Thymus (tissue), 11 donors: ENCODE measurements around the gene FARS2. TPM values are rescaled to one million over a fixed set of nuclear protein-coding genes. Genes with fewer than 3 reads are reported as not detected.

Experiments used
- DNase-seq, 9 donors: peaks; one replicate each; pipeline ENCODE4 v3.0.0-alpha.2; 2013; ENCODE audit warnings: low spot score in 9 of 9, low read depth in 6 of 9, missing footprints in 1 of 9
- H3K27ac ChIP-seq, 2 donors: one replicate each; pipeline ENCODE4 v1.5.1; 2013; ENCODE audit warnings: control low read depth in 1 of 2, low read depth in 1 of 2, low read length in 1 of 2, mild to moderate bottlenecking in 1 of 2, moderate library complexity in 1 of 2
- H3K27me3 ChIP-seq, 2 donors: one replicate each; pipeline ENCODE4 v1.5.1; 2013; ENCODE audit warnings: low read length in 1 of 2; ENCODE audit not compliant: control insufficient read depth in 2 of 2, insufficient read depth in 1 of 2
- H3K36me3 ChIP-seq, 2 donors: one replicate each; pipeline ENCODE4 v1.5.1; 2013; ENCODE audit warnings: low read length in 1 of 2, mild to moderate bottlenecking in 1 of 2, moderate library complexity in 1 of 2; ENCODE audit not compliant: control insufficient read depth in 2 of 2, insufficient read depth in 2 of 2
- H3K4me1 ChIP-seq, 2 donors: one replicate each; pipeline ENCODE4 v1.5.1; 2013; ENCODE audit warnings: low read length in 2 of 2; ENCODE audit not compliant: control insufficient read depth in 2 of 2, insufficient read depth in 2 of 2
- H3K4me3 ChIP-seq, 2 donors: one replicate each; pipeline ENCODE4 v1.5.1; 2013; ENCODE audit warnings: low read length in 2 of 2, control low read depth in 1 of 2, mild to moderate bottlenecking in 1 of 2
- H3K9me3 ChIP-seq, 2 donors: one replicate each; pipeline ENCODE4 v1.5.1; 2013; ENCODE audit warnings: low read length in 1 of 2, mild to moderate bottlenecking in 1 of 2; ENCODE audit not compliant: control insufficient read depth in 2 of 2, insufficient read depth in 1 of 2
- WGBS: extraction: QIAGEN DNeasy Blood & Tissue Kit; methylation state at CpG from one replicate; pipeline ENCODE4 v1.1.7; 2013; 5-methylcytosine and 5-hydroxymethylcytosine counted together
- polyA plus RNA-seq: library from polyadenylated mRNA; stranded (reverse); fragments of 200-250 nt; gene quantifications from one replicate; pipeline ENCODE4 v1.2.3, GENCODE V29; 2013
- total RNA-seq: library from RNA; stranded (reverse); fragments of 120-200 nt; gene quantifications from one replicate; pipeline ENCODE4 v1.2.4, GENCODE V29; 2013
- donor health status: healthy.

Gene FARS2
- total and polyA plus RNA-seq, 2 donors: 10.5 to 23.2 TPM

DNA sequence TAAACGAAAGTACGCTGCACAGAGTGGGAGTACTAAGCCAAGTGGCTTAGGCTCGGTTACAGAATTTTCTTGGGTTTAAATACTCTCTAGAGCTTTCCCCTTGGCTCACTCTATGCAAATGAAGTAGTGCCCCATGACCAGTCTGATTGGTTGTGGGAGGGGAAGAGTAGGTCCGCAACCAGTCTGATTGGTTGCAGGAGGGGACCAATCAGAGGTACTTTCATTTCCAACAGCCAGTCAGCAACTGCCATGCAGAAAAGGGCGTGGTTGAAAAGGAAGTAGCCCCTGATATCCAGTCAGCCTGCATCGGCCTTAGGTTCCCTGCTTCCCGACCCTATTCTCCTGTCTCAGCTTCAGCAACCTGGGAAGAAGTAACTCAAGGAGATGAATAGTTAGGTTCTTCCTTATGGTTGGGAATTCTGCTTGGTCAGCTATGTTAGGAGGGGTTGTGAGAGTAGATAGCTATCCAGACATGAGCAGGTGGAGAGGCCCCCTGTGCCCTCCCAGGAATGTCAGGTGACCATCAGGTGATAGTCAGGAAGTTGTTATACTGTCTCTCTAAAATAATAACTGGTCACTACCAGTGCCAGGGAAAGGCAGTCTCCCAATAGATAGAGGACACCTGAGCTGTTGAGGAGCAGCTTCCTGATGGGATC lies 57.4 kb downstream of the FARS2 start:
- Histone ChIP-seq H3K27ac (no peak overlapping the region), H3K36me3 (no peaks in the 10 kb centered on the region), H3K9me3 (no peaks in the 10 kb centered on the region), H3K27me3 (no peaks in the 10 kb centered on the region), H3K4me3 (no peak overlapping the region), H3K4me1 (no peaks in the 10 kb centered on the region)
- 98% methylated on average over 7 of the region's 7 CpGs for WGBS
- DNase-seq: no peak

DNA sequence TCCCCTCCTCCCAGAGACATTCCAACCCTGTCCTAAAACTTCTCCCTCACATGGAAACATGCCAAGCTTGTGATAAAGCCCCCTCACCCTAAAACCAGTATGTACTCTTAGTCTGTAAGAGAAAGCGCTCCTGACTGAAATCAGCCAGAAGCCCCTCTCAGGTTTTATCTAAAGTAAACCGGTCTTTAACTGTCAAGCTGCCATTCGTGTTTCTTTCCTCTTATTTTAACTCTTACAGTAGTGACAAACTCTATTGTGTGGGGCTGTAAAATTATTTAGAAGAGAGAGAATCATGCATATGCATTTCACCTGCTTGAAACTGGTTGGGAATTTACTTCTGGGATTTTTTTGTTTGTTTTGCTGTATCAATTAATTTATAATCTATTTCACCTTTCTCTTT lies 62.7 kb downstream of the FARS2 start:
- no peaks in the 10 kb centered on the region for H3K27me3 ChIP-seq
- peaks cover 0 to 2% of the 10 kb centered on the region in 2 donors for H3K9me3 ChIP-seq

DNA sequence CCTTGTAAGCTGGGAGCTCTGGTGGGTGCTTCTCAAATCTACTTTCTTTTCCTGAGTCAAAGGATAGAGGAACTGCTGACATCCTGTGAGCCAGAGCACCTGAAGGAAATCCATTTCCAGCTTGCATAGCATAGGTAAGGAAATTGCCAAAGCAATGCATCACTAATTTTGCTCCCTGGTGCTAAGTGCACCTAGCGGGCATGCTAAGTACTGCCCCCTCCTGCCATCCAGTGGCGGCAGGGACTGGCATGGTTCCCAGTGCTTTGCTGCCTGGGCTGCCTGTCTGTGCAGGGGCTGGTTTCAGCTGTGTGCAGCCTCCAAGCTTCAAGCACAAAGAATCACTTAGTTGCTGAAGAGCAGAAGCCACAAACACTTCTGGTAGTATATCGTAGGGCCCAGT lies 63.9 kb downstream of the FARS2 start:
- DNase-seq: no peak
- Histone ChIP-seq H3K4me1 (no peaks in the 10 kb centered on the region), H3K36me3 (no peaks in the 10 kb centered on the region), H3K27ac (no peak overlapping the region), H3K27me3 (no peaks in the 10 kb centered on the region), H3K9me3 (peaks cover 0 to 2% of the 10 kb centered on the region in 2 donors), H3K4me3 (no peak overlapping the region)
- WGBS: 91% methylated on average over 3 of the region's 3 CpGs

More for the DNA sequence above, 62.7 kb downstream of the FARS2 start:
- no peak for DNase-seq
- Histone ChIP-seq H3K36me3 (no peaks in the 10 kb centered on the region), H3K27ac (no peak overlapping the region), H3K4me3 (no peak overlapping the region), H3K4me1 (no peaks in the 10 kb centered on the region)
- 98% methylated on average over 3 of the region's 3 CpGs for WGBS

DNA sequence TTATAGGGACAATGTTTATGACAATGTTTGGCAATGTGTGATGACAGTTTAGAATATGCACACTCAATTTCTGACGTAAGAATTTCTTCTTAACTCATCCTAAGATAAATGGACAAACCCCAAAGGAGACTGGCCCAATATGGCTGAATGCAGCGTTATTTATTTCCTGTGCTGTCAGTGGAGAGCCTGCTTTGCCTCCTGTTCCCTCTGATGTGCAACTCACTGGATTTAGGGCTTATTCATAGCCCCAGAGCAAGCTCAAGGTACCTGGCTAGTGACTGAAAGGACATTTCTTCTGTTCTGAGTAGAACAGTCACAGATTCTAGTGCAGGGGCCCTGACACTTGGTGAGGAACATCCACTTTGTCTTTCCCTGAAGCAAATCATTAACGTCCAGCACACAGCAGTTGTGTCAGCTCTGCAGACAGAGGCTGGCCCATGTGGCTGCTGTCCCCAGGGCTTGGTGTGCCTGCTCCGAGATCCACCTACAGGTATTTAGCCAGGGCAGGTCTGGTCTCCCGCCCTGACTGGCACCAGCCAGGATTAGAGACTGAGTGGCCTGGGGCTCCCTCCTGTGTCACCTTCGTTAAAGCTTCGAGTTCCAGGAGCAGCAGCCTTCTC lies 64.8 kb downstream of the FARS2 start:
- H3K9me3 ChIP-seq: peaks cover 0 to 2% of the 10 kb centered on the region in 2 donors
- WGBS: 98% methylated on average over 7 of the region's 7 CpGs
- H3K27me3 ChIP-seq: no peaks in the 10 kb centered on the region
- H3K4me1 ChIP-seq: no peaks in the 10 kb centered on the region
- H3K36me3 ChIP-seq: no peaks in the 10 kb centered on the region
- DNase-seq: no peak
- H3K27ac ChIP-seq: no peak overlapping the region
- H3K4me3 ChIP-seq: no peak overlapping the region

DNA sequence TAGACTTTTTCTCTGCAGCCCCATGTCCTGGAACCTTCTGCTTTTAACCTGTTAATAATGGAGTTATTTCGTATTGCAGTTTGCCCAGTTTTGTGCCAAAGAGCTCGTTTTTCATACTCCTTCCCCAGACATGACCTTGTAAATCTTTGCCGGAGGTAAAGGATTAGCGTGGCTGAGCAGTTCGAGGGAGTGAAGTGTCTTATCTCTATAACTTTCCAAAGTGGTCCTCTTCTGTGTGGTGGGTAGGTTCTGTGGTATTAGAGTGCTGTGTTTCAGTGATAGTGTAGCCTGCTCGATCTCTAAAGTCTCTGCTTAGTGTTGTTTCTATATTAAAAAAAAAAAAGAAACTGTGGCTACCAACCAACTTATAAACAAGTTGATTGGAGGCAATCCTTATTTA lies 67.5 kb downstream of the FARS2 start:
- no peak for DNase-seq
- 96% methylated on average over 6 of the region's 6 CpGs for WGBS
- H3K27me3 ChIP-seq: no peaks in the 10 kb centered on the region
- no peak overlapping the region for H3K4me3 ChIP-seq
- H3K9me3 ChIP-seq: peaks cover 0 to 2% of the 10 kb centered on the region in 2 donors
- no peaks in the 10 kb centered on the region for H3K4me1 ChIP-seq
- no peaks in the 10 kb centered on the region for H3K36me3 ChIP-seq
- no peak overlapping the region for H3K27ac ChIP-seq

DNA sequence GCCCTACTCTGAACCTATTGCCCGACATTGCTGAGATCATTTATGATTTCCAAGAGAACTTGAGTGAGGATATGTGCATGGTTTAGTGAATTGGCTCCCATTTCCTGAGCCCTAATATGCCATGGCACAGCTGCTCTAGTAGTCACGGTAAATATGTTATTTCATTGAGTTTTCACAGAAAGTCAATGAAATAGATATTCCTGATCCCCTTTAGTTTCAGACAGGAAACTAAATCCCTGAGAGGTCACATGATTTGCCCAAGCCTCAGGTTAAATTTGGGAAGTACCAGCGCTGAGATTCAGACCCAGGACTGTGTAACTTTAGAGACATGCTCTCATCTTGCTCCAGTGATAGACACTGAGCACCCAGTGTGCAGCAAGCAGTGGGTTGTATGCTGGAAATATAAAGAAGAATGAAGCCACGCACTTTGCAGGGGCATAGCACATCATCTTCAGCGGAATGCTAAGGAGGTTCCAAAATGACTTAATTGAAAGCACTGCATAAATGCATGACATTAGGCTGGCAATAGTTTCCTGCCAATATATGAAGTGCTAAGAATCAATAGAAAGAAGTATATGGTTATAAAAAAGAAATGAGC lies 70.6 kb downstream of the FARS2 start:
- H3K27me3 ChIP-seq: no peaks in the 10 kb centered on the region
- H3K27ac ChIP-seq: no peak overlapping the region
- no peaks in the 10 kb centered on the region for H3K4me1 ChIP-seq
- 96% methylated on average over 5 of the region's 5 CpGs for WGBS
- no peaks in the 10 kb centered on the region for H3K9me3 ChIP-seq
- H3K36me3 ChIP-seq: no peaks in the 10 kb centered on the region
- H3K4me3 ChIP-seq: no peak overlapping the region
- no peak for DNase-seq

DNA sequence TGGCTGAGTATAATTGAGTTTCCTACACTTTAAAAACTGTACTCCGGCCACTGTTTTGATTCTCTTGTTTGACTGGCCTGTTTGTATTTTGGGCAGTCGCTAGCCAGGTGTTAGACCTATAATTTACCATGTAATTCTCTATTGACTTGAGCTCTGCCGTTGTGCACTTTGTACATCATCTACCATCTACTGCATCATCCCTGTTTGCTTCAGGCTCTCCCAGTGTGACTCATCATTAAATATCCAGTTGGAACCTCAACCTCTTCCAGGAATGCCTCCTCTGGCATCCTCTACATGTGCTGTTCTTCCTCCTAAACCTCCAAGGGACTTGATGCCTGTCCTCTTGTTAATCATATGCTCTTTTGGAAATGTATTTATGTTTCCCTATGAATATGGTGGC lies 72.3 kb downstream of the FARS2 start:
- Histone ChIP-seq H3K27me3 (no peaks in the 10 kb centered on the region), H3K27ac (no peak overlapping the region), H3K4me3 (no peak overlapping the region), H3K9me3 (no peaks in the 10 kb centered on the region), H3K36me3 (no peaks in the 10 kb centered on the region), H3K4me1 (no peaks in the 10 kb centered on the region)
- 99% methylated on average over 3 of the region's 3 CpGs for WGBS
- DNase-seq: no peak

DNA sequence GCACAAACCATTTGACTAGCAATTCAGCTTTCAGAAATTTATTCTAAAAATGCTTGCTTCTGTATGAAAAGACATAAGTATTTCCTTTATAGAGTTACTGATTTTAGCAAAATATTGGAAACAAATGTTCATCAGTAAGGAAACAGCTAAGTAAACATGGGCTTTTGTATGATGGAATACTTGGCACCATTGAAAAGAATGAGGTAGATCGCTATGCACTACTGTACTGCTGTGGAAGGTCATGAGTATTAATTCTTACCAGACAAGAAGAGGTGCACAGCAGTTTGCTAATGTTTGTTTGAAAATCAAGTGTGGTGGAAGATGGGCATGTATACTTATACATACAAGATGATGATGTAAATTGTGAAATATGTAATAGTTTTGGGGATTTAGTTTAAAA lies 73.0 kb downstream of the FARS2 start:
- Histone ChIP-seq H3K36me3 (no peaks in the 10 kb centered on the region), H3K27ac (no peak overlapping the region), H3K4me3 (no peak overlapping the region), H3K4me1 (no peaks in the 10 kb centered on the region), H3K9me3 (no peaks in the 10 kb centered on the region), H3K27me3 (no peaks in the 10 kb centered on the region)
- no peak for DNase-seq
- WGBS: 94% methylated on average over 1 of the region's 1 CpG

DNA sequence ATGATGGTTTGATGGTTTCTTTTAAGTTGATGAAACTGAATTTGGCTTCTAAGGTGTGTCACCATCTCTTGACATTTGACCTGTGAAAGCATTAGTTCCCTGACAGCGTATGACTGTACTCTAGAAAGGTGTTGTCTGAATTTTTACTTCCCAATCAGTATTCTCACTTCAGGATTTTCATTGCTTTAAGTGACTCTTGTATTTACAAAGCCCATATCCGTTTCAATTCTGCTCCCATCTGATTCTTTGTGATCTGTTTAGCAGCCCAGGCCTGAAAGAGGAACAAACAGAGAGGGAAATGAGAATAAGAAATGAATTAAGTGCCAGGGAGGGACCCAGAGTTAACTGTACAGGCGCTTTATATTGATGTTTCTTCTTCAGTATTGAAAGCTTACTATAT lies 73.7 kb downstream of the FARS2 start:
- peak in 1 of 9 donors; percentile 17 for DNase-seq
- Histone ChIP-seq H3K27me3 (no peaks in the 10 kb centered on the region), H3K36me3 (no peaks in the 10 kb centered on the region), H3K4me3 (no peak overlapping the region), H3K9me3 (no peaks in the 10 kb centered on the region), H3K27ac (no peak overlapping the region), H3K4me1 (no peaks in the 10 kb centered on the region)
- WGBS: 67% methylated on average over 3 of the region's 3 CpGs
